OCI-LY7 (cell line): ENCODE data around the gene CDC42. TPM values are rescaled to one million over a fixed set of nuclear protein-coding genes. Genes with fewer than 3 reads are reported as not detected.
A peak's percentile ranks its signal among the peaks of the same experiment; 100 is the strongest.

Experiments used
- BruUV-seq: library from RNA; stranded (reverse); fragments of 400-500 nt; replicated peaks from 2 replicates; lab custom pipeline; 2021; lab: Mats Ljungman, UMichigan
- CTCF ChIA-PET: fragments of 300-600 bp; sonication (Branson Sonifier 250); formaldehyde crosslinking; loops from one replicate; lab custom pipeline; 2022; ENCODE audit warnings: antibody characterized with exemption; ENCODE audit not compliant: unreplicated experiment; lab: Charles Lee
- POLR2A ChIA-PET: fragments of 300-600 bp; sonication (Branson Sonifier 250); formaldehyde crosslinking; loops from one replicate; lab custom pipeline; 2022; ENCODE audit warnings: antibody characterized with exemption; lab: Charles Lee
- DNase-seq: peaks from one replicate; pipeline ENCODE4 v3.0.0-alpha.2; 2015; ENCODE audit warnings: low spot score
- H2AFZ ChIP-seq: fragments of 200-600 bp; sonication (generic), shearing (Covaris generic); 2 replicates; pipeline ENCODE4 v1.6.1; 2014; ENCODE audit warnings: mild to moderate bottlenecking, antibody characterized with exemption, low read length, moderate library complexity
- H3K27ac ChIP-seq: fragments of 200-600 bp; sonication (generic); 2 replicates; pipeline ENCODE4 v1.5.1; 2014; ENCODE audit warnings: mixed run types, low read depth, mild to moderate bottlenecking, moderate library complexity, low read length, inconsistent platforms; ENCODE audit not compliant: poor library complexity, severe bottlenecking
- H3K36me3 ChIP-seq: fragments of 200-600 bp; sonication (generic); 2 replicates; pipeline ENCODE4 v1.6.1; 2014; ENCODE audit warnings: mild to moderate bottlenecking, antibody characterized with exemption, low read length, moderate library complexity, mixed read lengths; ENCODE audit not compliant: insufficient read depth
- H3K4me1 ChIP-seq: fragments of 200-600 bp; sonication (generic); 2 replicates; pipeline ENCODE4 v1.5.1; 2014; ENCODE audit warnings: mild to moderate bottlenecking, low read length; ENCODE audit not compliant: insufficient read depth, poor library complexity, severe bottlenecking
- H3K4me2 ChIP-seq: fragments of 200-600 bp; sonication (generic); 2 replicates; pipeline ENCODE4 v1.6.1; 2014; ENCODE audit warnings: mild to moderate bottlenecking, low read length
- H3K4me3 ChIP-seq: fragments of 200-600 bp; sonication (generic); 2 replicates; pipeline ENCODE4 v1.5.1; 2014; ENCODE audit warnings: mild to moderate bottlenecking, low read depth, low read length; ENCODE audit not compliant: poor library complexity, severe bottlenecking
- H3K79me2 ChIP-seq: fragments of 200-600 bp; sonication (generic); 2 replicates; pipeline ENCODE4 v1.6.1; 2016; ENCODE audit warnings: low read depth, mild to moderate bottlenecking, low read length, moderate library complexity, mixed read lengths; ENCODE audit not compliant: insufficient read depth
- H3K9me2 ChIP-seq: fragments of 200-600 bp; sonication (generic); 2 replicates; pipeline ENCODE4 v1.6.1; 2016; ENCODE audit warnings: mild to moderate bottlenecking, low read length, mixed read lengths; ENCODE audit not compliant: insufficient read depth
- H3K9me3 ChIP-seq: fragments of 200-600 bp; sonication (generic); 2 replicates; pipeline ENCODE4 v1.6.1; 2014; ENCODE audit warnings: mild to moderate bottlenecking, mixed run types, low read length, mixed read lengths
- H4K20me1 ChIP-seq: fragments of 200-600 bp; sonication (generic); 2 replicates; pipeline ENCODE4 v1.6.1; 2014; ENCODE audit warnings: mild to moderate bottlenecking, antibody characterized with exemption, low read length, moderate library complexity, mixed read lengths; ENCODE audit not compliant: insufficient read depth
- CTCF ChIP-seq: fragments of 200-600 bp; sonication (generic); conservative IDR thresholded peaks from 2 replicates; pipeline ENCODE4 v1.5.1; 2014; ENCODE audit warnings: mild to moderate bottlenecking, antibody characterized with exemption, low read length, moderate library complexity, mixed read lengths
- EZH2phosphoT487 ChIP-seq: fragments of 200-600 bp; sonication (generic); IDR thresholded peaks from 2 replicates; pipeline ENCODE4 v1.6.1; 2018; ENCODE audit warnings: low read depth, borderline replicate concordance, mild to moderate bottlenecking, mixed run types, antibody characterized with exemption, low read length, moderate library complexity, mixed read lengths
- intact Hi-C: fragments of 100-400 bp; cut with micrococcal nuclease; formaldehyde crosslinking; loops from one replicate; pipeline ENCODE4 v1.10.0; 2022; ENCODE audit not compliant: unreplicated experiment
- total RNA-seq, 2 experiments: library from RNA; depleted of rRNA in 1 of 2; stranded (reverse); fragments of >200 nt in 1 of 2; shearing (Covaris generic) in 1 of 2; gene quantifications; 2 replicates each; pipeline ENCODE4 v1.2.3, GENCODE V29; 2014 to 2022

The CDC42 gene
- total RNA-seq, 2 experiments from 2014 or later: 109 to 157 TPM

DNA sequence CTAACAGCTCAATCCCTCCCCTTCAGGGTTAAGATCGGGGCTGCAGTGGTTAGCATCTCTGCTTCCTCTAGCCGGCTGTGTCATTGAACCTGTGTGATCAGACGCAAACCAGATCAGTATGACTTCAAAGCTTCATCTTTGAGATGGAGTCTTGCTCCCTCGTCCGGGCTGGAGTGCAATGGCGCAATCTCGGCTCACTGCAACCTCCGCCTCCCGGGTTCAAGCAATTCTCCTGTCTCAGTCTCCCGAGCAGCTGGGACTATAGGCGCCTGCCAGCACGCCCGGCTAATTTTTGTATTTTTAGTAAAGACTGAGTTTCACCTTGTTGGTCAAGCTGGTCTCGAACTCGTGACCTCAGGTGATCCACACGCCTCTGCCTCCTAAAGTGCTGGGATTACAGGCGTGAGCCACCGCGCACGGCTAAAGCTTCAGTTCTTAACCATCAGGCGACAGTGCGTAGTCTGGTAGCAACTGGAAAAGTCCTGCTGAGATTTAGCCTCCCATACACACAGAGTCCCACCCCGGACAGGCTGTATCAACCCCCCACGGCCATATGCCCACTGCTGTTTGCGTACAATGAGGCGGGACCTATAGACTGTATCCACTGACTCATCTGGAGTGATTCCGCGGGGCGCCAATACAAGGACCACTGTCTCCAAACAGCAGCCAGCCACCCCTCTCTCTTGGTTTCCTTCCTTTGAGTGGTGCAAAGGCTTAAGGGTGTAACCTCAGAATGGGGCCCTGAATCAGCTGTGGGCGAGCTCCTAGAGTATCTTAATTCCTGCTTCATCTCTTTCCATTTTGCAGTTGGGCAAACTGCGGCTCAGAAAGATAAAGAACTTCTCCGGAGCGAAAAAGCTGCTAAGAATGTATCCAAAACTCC, 27.8 kb upstream of the CDC42 start:
- H3K4me2 ChIP-seq: peak overlapping the region; percentile 77
- H3K9me3 ChIP-seq: no peaks in the 10 kb centered on the region
- H3K4me3 ChIP-seq: peak overlapping the region; percentile 96
- POLR2A ChIA-PET: interaction anchor here (0.6 to 2.1 kb wide), 8 partner anchors 10 to 35 kb away, joined by 3 to 15 read pairs (median 4); no protein-coding TSS in a partner anchor
- peak; percentile 80 for DNase-seq
- no TSS peak for BruUV-seq
- TF ChIP-seq CTCF: peak; percentile 45; the same call in 1 of the 2 replicates
- TF ChIP-seq EZH2phosphoT487: no peak
- peaks cover 14% of the 10 kb centered on the region for H3K4me1 ChIP-seq
- intact Hi-C loops: loop anchor here (1.0 kb wide), 1 partner anchor 28 kb away; the partner anchor contains the start of gene CDC42
- H3K36me3 ChIP-seq: peaks cover 5% of the 10 kb centered on the region; the same call in 1 of the 2 replicates
- CTCF ChIA-PET: interaction anchor here (0.6 kb wide), 1 partner anchor 1328 kb away, joined by 3 read pairs; no protein-coding TSS in a partner anchor
- peaks cover 20% of the 10 kb centered on the region; the same call in 1 of the 2 replicates for H3K79me2 ChIP-seq
- H2AFZ ChIP-seq: peak overlapping the region; percentile 88
- peak overlapping the region; percentile 83 for H3K27ac ChIP-seq
- no peaks in the 10 kb centered on the region for H4K20me1 ChIP-seq
- H3K9me2 ChIP-seq: no peaks in the 10 kb centered on the region

DNA sequence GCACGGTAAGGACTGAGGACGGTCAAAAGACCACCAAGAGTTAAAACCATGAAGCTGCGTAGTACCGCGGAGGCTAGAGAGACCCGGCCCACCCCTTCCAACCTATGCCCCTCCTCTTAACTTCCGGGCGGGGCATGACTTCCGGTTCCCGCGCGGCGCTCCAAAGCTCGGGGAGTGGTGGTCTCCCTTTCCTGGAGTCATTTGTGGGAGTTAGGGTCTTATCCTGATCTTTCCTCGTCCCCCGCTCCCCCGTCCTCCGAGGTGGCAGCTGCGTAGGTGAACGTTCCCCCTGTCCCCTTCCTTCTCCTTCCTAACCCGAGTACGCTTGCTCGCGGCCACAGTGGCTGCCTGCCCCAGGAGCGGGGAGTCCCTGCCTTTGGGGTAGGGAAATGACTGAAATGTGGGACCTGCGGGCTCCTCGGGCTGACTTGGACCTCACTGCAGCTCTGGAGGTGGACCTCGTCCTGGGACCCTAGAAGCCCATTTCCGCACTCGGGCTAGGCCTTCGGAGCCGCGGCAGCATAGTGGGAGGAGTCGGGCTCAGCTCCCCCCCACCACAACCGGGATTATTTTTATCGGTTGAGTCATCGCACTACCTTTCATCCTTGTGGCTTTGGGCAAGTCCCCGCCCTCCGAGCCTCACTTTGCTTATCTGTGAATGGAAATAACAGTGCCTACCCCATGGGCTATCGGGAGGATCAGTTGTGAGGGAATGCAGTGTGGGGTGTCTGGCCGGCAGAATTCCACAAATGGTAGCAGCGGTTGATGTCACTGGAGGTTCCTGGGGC, 26.9 kb upstream of the CDC42 start:
- intact Hi-C loops: loop anchor here (1.0 kb wide), 1 partner anchor 27 kb away; the partner anchor contains the start of gene CDC42
- Histone ChIP-seq H2AFZ (peak overlapping the region; percentile 88; the same call in 1 of the 2 replicates), H4K20me1 (no peaks in the 10 kb centered on the region), H3K4me2 (peak overlapping the region; percentile 77), H3K36me3 (peaks cover 5% of the 10 kb centered on the region; the same call in 1 of the 2 replicates), H3K4me3 (peak overlapping the region; percentile 96), H3K9me2 (no peaks in the 10 kb centered on the region), H3K9me3 (no peaks in the 10 kb centered on the region), H3K79me2 (peaks cover 20% of the 10 kb centered on the region; the same call in 1 of the 2 replicates), H3K27ac (peak overlapping the region; percentile 83), H3K4me1 (peaks cover 14% of the 10 kb centered on the region)
- no peak for TF ChIP-seq EZH2phosphoT487
- no peak for TF ChIP-seq CTCF
- DNase-seq: peak; percentile 92
- ChIA-PET CTCF (interaction anchor here (0.6 kb wide), 2 partner anchors 8 to 1329 kb away, joined by 3 to 4 read pairs; no protein-coding TSS in a partner anchor), POLR2A (interaction anchor here (1.2 to 2.1 kb wide), 5 partner anchors 9 to 34 kb away, joined by 3 to 15 read pairs (median 8); no protein-coding TSS in a partner anchor)
- BruUV-seq: TSS peak; percentile 87
